ENCODE results near the gene ATAT1.

- TF ChIP-seq SKIL (IDR thresholded peaks at IDR 0.05; ENCODE audit: low read depth, poor library complexity, severe bottlenecking) (no peak), MAX (IDR thresholded peaks at IDR 0.05; ENCODE audit: low read depth, low read length) (no peak)
Measured at GRCh38 chr6:30690403-30691207, 63.9 kb downstream of the ATAT1 start, which contains the start of gene NRM.

Data from GM12878 (cell line).